GM21619 (cell line): ENCODE data around the gene FRZB.

Experiments used
- ATAC-seq: cut with Tn5 transposase; IDR thresholded peaks from one replicate; pipeline ENCODE4 v1.9.1; 2021; ENCODE audit not compliant: unreplicated experiment

The FRZB gene

GRCh38 chr2:182804128-182804527 lies 62.3 kb downstream of the FRZB start:
- no peak for ATAC-seq

DNA sequence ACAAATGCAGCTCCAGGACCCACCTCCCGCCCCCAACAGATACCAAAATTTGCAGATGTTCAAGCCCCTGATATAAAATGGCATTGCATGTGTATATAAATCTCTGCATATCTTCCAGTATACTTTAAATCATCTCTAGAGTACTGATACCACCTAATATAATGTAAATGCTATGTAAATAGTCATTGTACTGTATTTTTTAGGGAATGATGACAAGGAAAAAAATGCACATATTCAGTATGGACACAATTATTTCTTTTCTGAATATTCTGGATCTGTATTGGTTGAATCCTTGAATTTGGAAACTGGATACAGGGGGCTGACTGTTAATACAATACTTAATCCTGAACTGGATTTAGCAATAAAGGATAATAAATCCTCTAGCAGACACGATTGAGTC lies 67.7 kb downstream of the FRZB start:
- no peak for ATAC-seq

DNA sequence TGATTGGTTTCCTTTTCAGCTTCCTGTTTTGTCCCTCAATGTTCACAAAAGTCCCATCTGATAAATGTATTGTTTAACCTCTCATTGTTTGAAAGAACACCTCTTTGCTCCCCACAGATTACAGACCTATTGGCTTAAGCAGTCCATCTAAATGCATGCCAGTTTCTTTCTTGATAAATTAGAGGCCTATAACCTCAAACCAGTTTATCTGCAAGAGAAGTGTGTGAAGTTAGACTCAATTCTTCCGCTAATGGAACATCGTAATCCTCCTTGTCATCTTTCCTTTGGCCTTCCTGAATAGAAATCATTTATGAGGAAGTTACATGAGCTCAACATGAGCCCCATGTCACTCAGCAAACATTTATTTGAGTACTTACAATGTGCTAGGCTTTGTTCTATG lies 74.0 kb downstream of the FRZB start:
- no peak for ATAC-seq

GRCh38 chr2:182784777-182785176 lies 81.7 kb downstream of the FRZB start:
- ATAC-seq: peak; percentile 66

DNA sequence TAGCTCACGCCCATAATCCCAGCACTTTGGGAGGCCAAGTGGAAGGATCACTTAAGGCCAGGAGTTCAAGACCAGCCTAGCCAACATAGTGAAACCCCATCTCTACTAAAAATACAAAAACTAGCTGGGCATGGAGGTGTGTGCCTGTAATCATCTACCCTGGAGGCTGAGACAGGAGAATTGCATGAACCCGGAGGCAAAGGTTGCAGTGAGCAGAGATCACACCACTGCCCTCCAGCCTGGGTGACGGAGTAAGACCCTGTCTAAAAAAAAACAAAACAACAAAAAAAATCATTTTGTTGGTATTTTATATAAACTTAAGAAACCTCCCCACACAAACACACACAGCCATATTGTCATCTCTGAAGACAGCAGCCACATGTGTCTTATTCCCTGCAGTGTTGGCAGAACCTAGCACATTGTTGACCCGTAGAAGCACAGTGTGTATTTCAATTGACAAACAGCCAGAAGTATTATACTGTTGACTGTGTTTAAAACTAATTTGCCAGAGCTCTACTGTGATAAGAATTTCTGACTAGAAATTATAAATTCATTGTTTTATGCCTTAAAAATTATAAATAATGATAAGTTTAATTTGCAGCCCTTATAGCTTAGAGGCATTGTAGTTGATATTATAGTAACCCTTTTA lies 82.3 kb downstream of the FRZB start:
- ATAC-seq: peak; percentile 13
